GM06990 (cell line): ENCODE measurements around the gene CDH4.

Experiments
- DNase-seq: peaks from one replicate; pipeline ENCODE4 v3.0.0-alpha.2; 2011; ENCODE audit not compliant: insufficient read length; ENCODE audit errors: extremely low read depth
- H3K27me3 ChIP-seq: replicated peaks from 2 replicates; pipeline ENCODE4 v1.6.0; 2011; ENCODE audit warnings: low read length; ENCODE audit not compliant: control insufficient read depth, insufficient read depth
- H3K36me3 ChIP-seq: 2 replicates; pipeline ENCODE4 v1.5.1; 2011; ENCODE audit warnings: low read length; ENCODE audit not compliant: control insufficient read depth, insufficient read depth
- H3K4me3 ChIP-seq: replicated peaks from 2 replicates; pipeline ENCODE4 v1.5.1; 2011; ENCODE audit warnings: low read depth, mild to moderate bottlenecking, control low read depth, low read length
- TF ChIP-seq, protein P1 (sequence below): IDR thresholded peaks from 2 replicates; pipeline ENCODE4 v1.5.1; 2011; ENCODE audit warnings: low read length, control low read depth, mild to moderate bottlenecking, inconsistent platforms; ENCODE audit not compliant: insufficient read depth, poor library complexity, severe bottlenecking

CDH4 gene

DNA sequence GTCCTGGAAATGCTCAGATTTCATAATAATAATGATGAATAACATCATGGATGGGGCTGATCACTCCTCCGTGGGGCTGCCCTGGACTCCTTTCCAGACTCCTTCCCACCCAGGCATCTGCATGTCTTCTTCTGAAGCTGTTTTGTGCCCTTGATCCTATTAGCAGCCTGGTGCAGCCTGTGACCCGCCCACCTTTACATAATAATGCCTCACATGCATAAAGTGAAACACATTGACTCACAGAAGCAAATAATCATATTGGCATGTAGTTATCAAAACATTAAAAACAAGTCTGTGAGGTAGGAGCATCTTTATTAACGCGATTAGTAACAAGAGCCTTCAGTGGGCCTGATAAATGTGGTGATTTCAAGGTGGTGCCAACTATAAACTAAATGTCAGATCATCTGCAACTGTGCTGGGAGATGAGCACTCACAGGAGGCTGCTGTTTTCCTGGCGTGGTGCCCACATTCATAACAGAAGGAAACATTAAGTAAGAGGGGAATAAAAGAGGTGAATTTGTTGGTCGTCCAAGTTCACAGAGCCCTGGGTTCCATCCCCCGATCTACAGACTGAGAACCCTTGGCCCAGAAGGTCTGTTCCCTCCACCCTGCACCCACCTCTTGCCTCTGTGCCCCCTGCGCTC, 344.7 kb downstream of the CDH4 start:
- no peak for DNase-seq
- TF ChIP-seq, protein P1, sequence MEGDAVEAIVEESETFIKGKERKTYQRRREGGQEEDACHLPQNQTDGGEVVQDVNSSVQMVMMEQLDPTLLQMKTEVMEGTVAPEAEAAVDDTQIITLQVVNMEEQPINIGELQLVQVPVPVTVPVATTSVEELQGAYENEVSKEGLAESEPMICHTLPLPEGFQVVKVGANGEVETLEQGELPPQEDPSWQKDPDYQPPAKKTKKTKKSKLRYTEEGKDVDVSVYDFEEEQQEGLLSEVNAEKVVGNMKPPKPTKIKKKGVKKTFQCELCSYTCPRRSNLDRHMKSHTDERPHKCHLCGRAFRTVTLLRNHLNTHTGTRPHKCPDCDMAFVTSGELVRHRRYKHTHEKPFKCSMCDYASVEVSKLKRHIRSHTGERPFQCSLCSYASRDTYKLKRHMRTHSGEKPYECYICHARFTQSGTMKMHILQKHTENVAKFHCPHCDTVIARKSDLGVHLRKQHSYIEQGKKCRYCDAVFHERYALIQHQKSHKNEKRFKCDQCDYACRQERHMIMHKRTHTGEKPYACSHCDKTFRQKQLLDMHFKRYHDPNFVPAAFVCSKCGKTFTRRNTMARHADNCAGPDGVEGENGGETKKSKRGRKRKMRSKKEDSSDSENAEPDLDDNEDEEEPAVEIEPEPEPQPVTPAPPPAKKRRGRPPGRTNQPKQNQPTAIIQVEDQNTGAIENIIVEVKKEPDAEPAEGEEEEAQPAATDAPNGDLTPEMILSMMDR = no peak
- no peaks in the 10 kb centered on the region for H3K27me3 ChIP-seq
- no peaks in the 10 kb centered on the region for H3K36me3 ChIP-seq
- no peak overlapping the region for H3K4me3 ChIP-seq

GRCh38 chr20:61597996-61598395, 345.9 kb downstream of the CDH4 start:
- H3K36me3 ChIP-seq = no peaks in the 10 kb centered on the region
- no peak for DNase-seq

GRCh38 chr20:61598586-61598985, 346.5 kb downstream of the CDH4 start:
- TF ChIP-seq, protein P1 = no peak
- DNase-seq = no peak
- H3K36me3 ChIP-seq = no peaks in the 10 kb centered on the region
- no peak overlapping the region for H3K4me3 ChIP-seq
- no peaks in the 10 kb centered on the region for H3K27me3 ChIP-seq

More at GRCh38 chr20:61597996-61598395, 345.9 kb downstream of the CDH4 start:
- H3K27me3 ChIP-seq = no peaks in the 10 kb centered on the region
- H3K4me3 ChIP-seq = no peak overlapping the region
- TF ChIP-seq, protein P1 = no peak

DNA sequence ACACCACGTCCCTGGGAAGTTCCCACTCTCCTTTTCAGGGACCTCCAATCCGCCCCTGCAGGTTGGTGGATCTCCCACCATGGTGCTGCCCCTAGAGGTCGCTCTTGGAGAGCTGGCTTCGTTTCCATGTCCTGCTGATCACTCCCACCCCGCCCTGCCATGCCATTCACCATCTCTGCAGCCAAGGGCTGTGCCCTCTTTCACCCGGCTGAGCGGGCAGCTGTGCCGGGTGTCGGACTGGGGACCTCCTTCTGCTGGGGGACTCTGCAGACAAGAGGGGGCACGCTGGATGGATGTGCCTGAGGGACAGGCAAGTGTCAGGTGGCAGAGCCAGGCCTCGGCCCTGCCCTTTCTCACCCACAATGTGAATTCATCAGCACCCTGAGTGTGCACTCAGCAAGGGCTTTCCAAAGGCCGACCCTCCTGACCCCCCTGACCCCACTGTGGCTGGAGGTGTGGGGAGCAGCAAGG, 347.0 kb downstream of the CDH4 start:
- Histone ChIP-seq H3K27me3 (no peaks in the 10 kb centered on the region), H3K4me3 (no peak overlapping the region), H3K36me3 (no peaks in the 10 kb centered on the region)
- DNase-seq = no peak
- TF ChIP-seq, protein P1 = no peak

- DNase-seq = no peak
- H3K27me3 ChIP-seq = no peaks in the 10 kb centered on the region
- no peak overlapping the region for H3K4me3 ChIP-seq
- H3K36me3 ChIP-seq = no peaks in the 10 kb centered on the region
- TF ChIP-seq, protein P1 = no peak
Observed at GRCh38 chr20:61599541-61599992, 347.5 kb downstream of the CDH4 start.
